OCI-LY7 (cell line): Measurements from ENCODE around the gene TADA2B. TPM values are rescaled to one million over a fixed set of nuclear protein-coding genes. Genes with fewer than 3 reads are reported as not detected.

Experiments
- BruUV-seq: library from RNA; stranded (reverse); fragments of 400-500 nt; replicated peaks from 2 replicates; lab custom pipeline; 2021; lab: Mats Ljungman, UMichigan
- CTCF ChIA-PET: fragments of 300-600 bp; sonication (Branson Sonifier 250); formaldehyde crosslinking; loops from one replicate; lab custom pipeline; 2022; ENCODE audit warnings: antibody characterized with exemption; ENCODE audit not compliant: unreplicated experiment; lab: Charles Lee
- POLR2A ChIA-PET: fragments of 300-600 bp; sonication (Branson Sonifier 250); formaldehyde crosslinking; loops from one replicate; lab custom pipeline; 2022; ENCODE audit warnings: antibody characterized with exemption; lab: Charles Lee
- DNase-seq: peaks from one replicate; pipeline ENCODE4 v3.0.0-alpha.2; 2015; ENCODE audit warnings: low spot score
- H2AFZ ChIP-seq: fragments of 200-600 bp; sonication (generic), shearing (Covaris generic); 2 replicates; pipeline ENCODE4 v1.6.1; 2014; ENCODE audit warnings: mild to moderate bottlenecking, antibody characterized with exemption, low read length, moderate library complexity
- H3K27ac ChIP-seq: fragments of 200-600 bp; sonication (generic); 2 replicates; pipeline ENCODE4 v1.5.1; 2014; ENCODE audit warnings: mixed run types, low read depth, mild to moderate bottlenecking, moderate library complexity, low read length, inconsistent platforms; ENCODE audit not compliant: poor library complexity, severe bottlenecking
- H3K36me3 ChIP-seq: fragments of 200-600 bp; sonication (generic); 2 replicates; pipeline ENCODE4 v1.6.1; 2014; ENCODE audit warnings: mild to moderate bottlenecking, antibody characterized with exemption, low read length, moderate library complexity, mixed read lengths; ENCODE audit not compliant: insufficient read depth
- H3K4me1 ChIP-seq: fragments of 200-600 bp; sonication (generic); 2 replicates; pipeline ENCODE4 v1.5.1; 2014; ENCODE audit warnings: mild to moderate bottlenecking, low read length; ENCODE audit not compliant: insufficient read depth, poor library complexity, severe bottlenecking
- H3K4me2 ChIP-seq: fragments of 200-600 bp; sonication (generic); 2 replicates; pipeline ENCODE4 v1.6.1; 2014; ENCODE audit warnings: mild to moderate bottlenecking, low read length
- H3K4me3 ChIP-seq: fragments of 200-600 bp; sonication (generic); 2 replicates; pipeline ENCODE4 v1.5.1; 2014; ENCODE audit warnings: mild to moderate bottlenecking, low read depth, low read length; ENCODE audit not compliant: poor library complexity, severe bottlenecking
- H3K79me2 ChIP-seq: fragments of 200-600 bp; sonication (generic); 2 replicates; pipeline ENCODE4 v1.6.1; 2016; ENCODE audit warnings: low read depth, mild to moderate bottlenecking, low read length, moderate library complexity, mixed read lengths; ENCODE audit not compliant: insufficient read depth
- H3K9me2 ChIP-seq: fragments of 200-600 bp; sonication (generic); 2 replicates; pipeline ENCODE4 v1.6.1; 2016; ENCODE audit warnings: mild to moderate bottlenecking, low read length, mixed read lengths; ENCODE audit not compliant: insufficient read depth
- H3K9me3 ChIP-seq: fragments of 200-600 bp; sonication (generic); 2 replicates; pipeline ENCODE4 v1.6.1; 2014; ENCODE audit warnings: mild to moderate bottlenecking, mixed run types, low read length, mixed read lengths
- H4K20me1 ChIP-seq: fragments of 200-600 bp; sonication (generic); 2 replicates; pipeline ENCODE4 v1.6.1; 2014; ENCODE audit warnings: mild to moderate bottlenecking, antibody characterized with exemption, low read length, moderate library complexity, mixed read lengths; ENCODE audit not compliant: insufficient read depth
- CTCF ChIP-seq: fragments of 200-600 bp; sonication (generic); conservative IDR thresholded peaks from 2 replicates; pipeline ENCODE4 v1.5.1; 2014; ENCODE audit warnings: mild to moderate bottlenecking, antibody characterized with exemption, low read length, moderate library complexity, mixed read lengths
- EZH2phosphoT487 ChIP-seq: fragments of 200-600 bp; sonication (generic); IDR thresholded peaks from 2 replicates; pipeline ENCODE4 v1.6.1; 2018; ENCODE audit warnings: low read depth, borderline replicate concordance, mild to moderate bottlenecking, mixed run types, antibody characterized with exemption, low read length, moderate library complexity, mixed read lengths
- intact Hi-C: fragments of 100-400 bp; cut with micrococcal nuclease; formaldehyde crosslinking; loops from one replicate; pipeline ENCODE4 v1.10.0; 2022; ENCODE audit not compliant: unreplicated experiment
- total RNA-seq, 2 experiments: library from RNA; depleted of rRNA in 1 of 2; stranded (reverse); fragments of >200 nt in 1 of 2; shearing (Covaris generic) in 1 of 2; gene quantifications; 2 replicates each; pipeline ENCODE4 v1.2.3, GENCODE V29; 2014 to 2022

Gene TADA2B
- total RNA-seq, 2 experiments from 2014 or later, result 9.9 to 20.2 TPM

- H3K4me2 ChIP-seq, result no peak overlapping the region
- no peaks in the 10 kb centered on the region for H3K4me1 ChIP-seq
- no peaks in the 10 kb centered on the region for H3K36me3 ChIP-seq
- H3K4me3 ChIP-seq, result no peak overlapping the region
- H3K9me2 ChIP-seq, result no peaks in the 10 kb centered on the region
- no peak overlapping the region for H2AFZ ChIP-seq
- no peaks in the 10 kb centered on the region for H3K9me3 ChIP-seq
- H3K79me2 ChIP-seq, result no peaks in the 10 kb centered on the region
- intact Hi-C loops, result no loop called here
- DNase-seq, result no peak
- no peak overlapping the region for H3K27ac ChIP-seq
- ChIA-PET POLR2A (no interaction called here), CTCF (no interaction called here)
- BruUV-seq, result no TSS peak
- no peak for TF ChIP-seq CTCF
- TF ChIP-seq EZH2phosphoT487, result no peak
- no peaks in the 10 kb centered on the region for H4K20me1 ChIP-seq
Measured at GRCh38 chr4:7075962-7076695, 33.0 kb downstream of the TADA2B start.

GRCh38 chr4:7076696-7077082 is 33.5 kb downstream of the TADA2B start:
- H2AFZ ChIP-seq, result no peak overlapping the region
- TF ChIP-seq CTCF (no peak), EZH2phosphoT487 (no peak)
- no peaks in the 10 kb centered on the region for H3K36me3 ChIP-seq
- ChIA-PET CTCF (no interaction called here), POLR2A (no interaction called here)
- H3K79me2 ChIP-seq, result no peaks in the 10 kb centered on the region
- no peak overlapping the region for H3K27ac ChIP-seq
- no peak overlapping the region for H3K4me3 ChIP-seq
- no peaks in the 10 kb centered on the region for H3K9me3 ChIP-seq
- H3K9me2 ChIP-seq, result no peaks in the 10 kb centered on the region
- no TSS peak for BruUV-seq
- H3K4me1 ChIP-seq, result no peaks in the 10 kb centered on the region
- no peak overlapping the region for H3K4me2 ChIP-seq
- H4K20me1 ChIP-seq, result no peaks in the 10 kb centered on the region
- intact Hi-C loops, result no loop called here
- no peak for DNase-seq

- no TSS peak for BruUV-seq
- no peak overlapping the region for H2AFZ ChIP-seq
- H3K4me2 ChIP-seq, result no peak overlapping the region
- intact Hi-C loops, result no loop called here
- H3K36me3 ChIP-seq, result no peaks in the 10 kb centered on the region
- ChIA-PET POLR2A (no interaction called here), CTCF (no interaction called here)
- no peaks in the 10 kb centered on the region for H3K9me2 ChIP-seq
- no peak for DNase-seq
- no peaks in the 10 kb centered on the region for H3K9me3 ChIP-seq
- no peaks in the 10 kb centered on the region for H3K4me1 ChIP-seq
- H3K79me2 ChIP-seq, result no peaks in the 10 kb centered on the region
- no peak overlapping the region for H3K4me3 ChIP-seq
- TF ChIP-seq EZH2phosphoT487 (no peak), CTCF (no peak)
- H4K20me1 ChIP-seq, result no peaks in the 10 kb centered on the region
- H3K27ac ChIP-seq, result no peak overlapping the region
Measured at GRCh38 chr4:7077371-7077770, 34.2 kb downstream of the TADA2B start.
